ENCODE data around the gene GLDC.
"Not testable (repeated sequence)": the region's sequence is repeated elsewhere in the genome, so short reads cannot be mapped to it uniquely, and the experiment has no call there.

Gene GLDC

GRCh38 chr9:6566409-6567139, 79.0 kb downstream of the GLDC start:
- DNase-seq (ENCODE audit: low read depth, low spot score): no peak

GRCh38 chr9:6565312-6565711, 80.2 kb downstream of the GLDC start:
- DNase-seq (ENCODE audit: low read depth, low spot score): no peak

GRCh38 chr9:6564868-6565267, 80.7 kb downstream of the GLDC start:
- no peak for DNase-seq (ENCODE audit: low read depth, low spot score)

- no peak for DNase-seq (ENCODE audit: low read depth, low spot score)
These were observed 81.2 kb downstream of the GLDC start for GRCh38 chr9:6564360-6564759.

GRCh38 chr9:6562871-6563430, 82.6 kb downstream of the GLDC start:
- no peak for DNase-seq (ENCODE audit: low read depth, low spot score)

GRCh38 chr9:6562201-6562600, 83.3 kb downstream of the GLDC start:
- no peak for DNase-seq (ENCODE audit: low read depth, low spot score)

GRCh38 chr9:6557883-6558616, 87.5 kb downstream of the GLDC start:
- DNase-seq (ENCODE audit: low read depth, low spot score): no peak

- no peak for DNase-seq (ENCODE audit: low read depth, low spot score)
These were observed 91.7 kb downstream of the GLDC start for GRCh38 chr9:6553866-6554265.

- no peak for DNase-seq (ENCODE audit: low read depth, low spot score)
These were observed 92.9 kb downstream of the GLDC start for GRCh38 chr9:6552498-6553121.

- DNase-seq (ENCODE audit: low read depth, low spot score): no peak
These were observed 93.5 kb downstream of the GLDC start for GRCh38 chr9:6552033-6552432.

GRCh38 chr9:6551136-6551535, 94.4 kb downstream of the GLDC start:
- DNase-seq (ENCODE audit: low read depth, low spot score): no peak

- DNase-seq (ENCODE audit: low read depth, low spot score): no peak
These were observed 96.3 kb downstream of the GLDC start for GRCh38 chr9:6549106-6549800.

GRCh38 chr9:6545017-6545691, 100.4 kb downstream of the GLDC start:
- no peak for DNase-seq (ENCODE audit: low read depth, low spot score)

GRCh38 chr9:6543204-6543603, 102.3 kb downstream of the GLDC start:
- DNase-seq (ENCODE audit: low read depth, low spot score): no peak

- DNase-seq (ENCODE audit: low read depth, low spot score): not testable (repeated sequence)
These were observed 102.9 kb downstream of the GLDC start for GRCh38 chr9:6542617-6543016.

- no peak for DNase-seq (ENCODE audit: low read depth, low spot score)
These were observed 106.9 kb downstream of the GLDC start for GRCh38 chr9:6538666-6539071.

GRCh38 chr9:6535594-6535993, 109.9 kb downstream of the GLDC start:
- no peak for DNase-seq (ENCODE audit: low read depth, low spot score)

- DNase-seq (ENCODE audit: low read depth, low spot score): no peak
These were observed 120.0 kb downstream of the GLDC start for GRCh38 chr9:6525326-6526045.

GRCh38 chr9:6522263-6522662, 123.3 kb downstream of the GLDC start:
- no peak for DNase-seq (ENCODE audit: low read depth, low spot score)

- DNase-seq (ENCODE audit: low read depth, low spot score): no peak
These were observed 133.4 kb downstream of the GLDC start for GRCh38 chr9:6512085-6512657.
